ENCODE results near the gene ADGRL3. TPM values are rescaled to one million over a fixed set of nuclear protein-coding genes. Genes with fewer than 3 reads are reported as not detected.
"Not testable (repeated sequence)": the region's sequence is repeated elsewhere in the genome, so short reads cannot be mapped to it uniquely, and the experiment has no call there.

ADGRL3 gene
- total RNA-seq, 1 donor from 2014 or later = not detected

GRCh38 chr4:61959087-61959486 is 759.0 kb downstream of the ADGRL3 start:
- intact Hi-C loops (cut with micrococcal nuclease) = no loop called here

GRCh38 chr4:61984260-61984909 is 784.3 kb downstream of the ADGRL3 start:
- intact Hi-C loops (cut with micrococcal nuclease) = no loop called here

GRCh38 chr4:61985426-61985825 is 785.3 kb downstream of the ADGRL3 start:
- intact Hi-C loops (cut with micrococcal nuclease) = no loop called here

GRCh38 chr4:61986929-61987328 is 786.8 kb downstream of the ADGRL3 start:
- intact Hi-C loops (cut with micrococcal nuclease) = not testable (repeated sequence)

- intact Hi-C loops (cut with micrococcal nuclease) = no loop called here
Observed at GRCh38 chr4:61992351-61992750, 792.2 kb downstream of the ADGRL3 start.

- intact Hi-C loops (cut with micrococcal nuclease) = no loop called here
Observed at GRCh38 chr4:61994036-61994435, 793.9 kb downstream of the ADGRL3 start.

GRCh38 chr4:61995717-61996340 is 795.7 kb downstream of the ADGRL3 start:
- intact Hi-C loops (cut with micrococcal nuclease) = no loop called here

- intact Hi-C loops (cut with micrococcal nuclease) = no loop called here
Observed at GRCh38 chr4:61996943-61997342, 796.8 kb downstream of the ADGRL3 start.

- intact Hi-C loops (cut with micrococcal nuclease) = no loop called here
Observed at GRCh38 chr4:61997831-61998230, 797.7 kb downstream of the ADGRL3 start.

- intact Hi-C loops (cut with micrococcal nuclease) = loop anchor here (10.0 kb wide), 1 partner anchor 61 kb away; no protein-coding TSS in a partner anchor
Observed at GRCh38 chr4:62003695-62004094, 803.6 kb downstream of the ADGRL3 start.

GRCh38 chr4:62004881-62005280 is 804.8 kb downstream of the ADGRL3 start:
- intact Hi-C loops (cut with micrococcal nuclease) = loop anchor here (10.0 kb wide), 1 partner anchor 60 kb away; no protein-coding TSS in a partner anchor

GRCh38 chr4:62006108-62006507 is 806.0 kb downstream of the ADGRL3 start:
- intact Hi-C loops (cut with micrococcal nuclease) = loop anchor here (10.0 kb wide), 1 partner anchor 59 kb away; no protein-coding TSS in a partner anchor

- intact Hi-C loops (cut with micrococcal nuclease) = no loop called here
Observed at GRCh38 chr4:62015043-62015739, 815.1 kb downstream of the ADGRL3 start.

GRCh38 chr4:62018537-62018936 is 818.4 kb downstream of the ADGRL3 start:
- intact Hi-C loops (cut with micrococcal nuclease) = no loop called here

- intact Hi-C loops (cut with micrococcal nuclease) = no loop called here
Observed at GRCh38 chr4:62023633-62024032, 823.5 kb downstream of the ADGRL3 start.

- intact Hi-C loops (cut with micrococcal nuclease) = no loop called here
Observed at GRCh38 chr4:62028745-62029144, 828.6 kb downstream of the ADGRL3 start.

- intact Hi-C loops (cut with micrococcal nuclease) = no loop called here
Observed at GRCh38 chr4:62030958-62031357, 830.8 kb downstream of the ADGRL3 start.

- intact Hi-C loops (cut with micrococcal nuclease) = no loop called here
Observed at GRCh38 chr4:62037571-62037970, 837.4 kb downstream of the ADGRL3 start.

- intact Hi-C loops (cut with micrococcal nuclease) = no loop called here
Observed at GRCh38 chr4:62051332-62051731, 851.2 kb downstream of the ADGRL3 start.

- intact Hi-C loops (cut with micrococcal nuclease) = no loop called here
Observed at GRCh38 chr4:62053974-62054373, 853.8 kb downstream of the ADGRL3 start.

GRCh38 chr4:62057031-62057430 is 856.9 kb downstream of the ADGRL3 start:
- intact Hi-C loops (cut with micrococcal nuclease) = no loop called here

- intact Hi-C loops (cut with micrococcal nuclease) = no loop called here
Observed at GRCh38 chr4:62058571-62058970, 858.4 kb downstream of the ADGRL3 start.

All from T-helper 2 cell treated with Interferon-gamma antibody and Interleukin-4, amounts not matched to agents 100 ng/mL and 5 ng/mL, for 36 hours (primary cell).